Natural killer cell (primary cell): ENCODE measurements around the gene MTFR1L. TPM values are rescaled to one million over a fixed set of nuclear protein-coding genes. Genes with fewer than 3 reads are reported as not detected.

ENCODE experiments used
- ATAC-seq, 3 donors: fragments of 150-1000 bp in 2 of 3; fragments of 200-7000 bp in 1 of 3; cut with Tn5 transposase; 1 replicate in 1 of 3; 2 replicates in 2 of 3; pipeline ENCODE4 v1.10.0; 2021; ENCODE audit warnings: mild to moderate bottlenecking in 2 of 3, moderate library complexity in 2 of 3
- DNase-seq, 2 donors: peaks; one replicate each; pipeline versions ENCODE4 v3.0.0 to v3.0.0-alpha.2; 2013 to 2021; ENCODE audit warnings: mixed read lengths in 1 of 2
- H3K27ac ChIP-seq: one replicate; pipeline ENCODE4 v1.5.1; 2013; ENCODE audit warnings: mild to moderate bottlenecking, low read length
- H3K27me3 ChIP-seq: one replicate; pipeline ENCODE4 v1.6.1; 2013; ENCODE audit warnings: low read length; ENCODE audit not compliant: control insufficient read depth, insufficient read depth
- H3K36me3 ChIP-seq: one replicate; pipeline ENCODE4 v1.6.1; 2013; ENCODE audit warnings: low read length; ENCODE audit not compliant: control insufficient read depth, insufficient read depth
- H3K4me1 ChIP-seq: one replicate; pipeline ENCODE4 v1.6.1; 2013; ENCODE audit warnings: low read length; ENCODE audit not compliant: control insufficient read depth, insufficient read depth
- H3K4me3 ChIP-seq: one replicate; pipeline ENCODE4 v1.5.1; 2013; ENCODE audit warnings: low read length
- H3K9me3 ChIP-seq: one replicate; pipeline ENCODE4 v1.6.1; 2013; ENCODE audit warnings: low read length; ENCODE audit not compliant: control insufficient read depth, insufficient read depth
- H3K27ac Mint-ChIP-seq, 2 donors: one replicate each; pipeline ENCODE4 v1.8.0; 2022; ENCODE audit warnings: mild to moderate bottlenecking in 2 of 2, mixed read lengths in 2 of 2, moderate library complexity in 1 of 2
- H3K27me3 Mint-ChIP-seq, 2 donors: one replicate each; pipeline ENCODE4 v1.8.0; 2022; ENCODE audit warnings: low read depth in 2 of 2, mixed read lengths in 2 of 2
- H3K36me3 Mint-ChIP-seq: one replicate; pipeline ENCODE4 v1.8.0; 2022; ENCODE audit warnings: mixed read lengths
- H3K4me1 Mint-ChIP-seq, 2 donors: one replicate each; pipeline ENCODE4 v1.8.0; 2022; ENCODE audit warnings: mixed read lengths in 2 of 2
- H3K4me3 Mint-ChIP-seq: one replicate; pipeline ENCODE4 v1.8.0; 2022; ENCODE audit warnings: mild to moderate bottlenecking, moderate library complexity, mixed read lengths
- H3K9me3 Mint-ChIP-seq, 2 donors: one replicate each; pipeline ENCODE4 v1.8.0; 2022; ENCODE audit warnings: mixed read lengths in 2 of 2
- CTCF ChIP-seq: fragments of 200-600 bp; IDR thresholded peaks from one replicate; pipeline ENCODE4 v1.8.0; 2022; ENCODE audit warnings: antibody characterized with exemption
- WGBS: methylation state at CpG from one replicate; pipeline ENCODE4 v1.1.7; 2013; ENCODE audit warnings: missing lambda C conversion rate; ENCODE audit not compliant: insufficient coverage; 5-methylcytosine and 5-hydroxymethylcytosine counted together
- intact Hi-C: fragments of 100-400 bp; cut with micrococcal nuclease; formaldehyde crosslinking; loops from one replicate; pipeline ENCODE4 v1.14.2; 2022
- total RNA-seq, 4 donors: library from RNA; stranded (reverse); fragments of 120-200 nt in 1 of 4; gene quantifications; one replicate each; pipeline versions ENCODE4 v1.2.3 to v1.2.4, GENCODE V29; 2013 to 2022

MTFR1L gene
- total RNA-seq, 3 donors from 2014 or later (not counting 1 experiment from before 2014, with no cell fraction given) = 33.4 to 39.0 (median 39.0) TPM

- Histone ChIP-seq H3K27me3 (no peaks in the 10 kb centered on the region), H3K27ac (no peak overlapping the region), H3K36me3 (no peaks in the 10 kb centered on the region), H3K9me3 (no peaks in the 10 kb centered on the region), H3K4me1 (no peaks in the 10 kb centered on the region), H3K4me3 (no peak overlapping the region)
- intact Hi-C loops = no loop called here
- Mint-ChIP-seq H3K9me3 (no peaks in the 10 kb centered on the region), H3K4me1 (no peaks in the 10 kb centered on the region), H3K27ac (no peak overlapping the region), H3K27me3 (no peaks in the 10 kb centered on the region), H3K36me3 (no peaks in the 10 kb centered on the region), H3K4me3 (no peak overlapping the region)
- DNase-seq (no peak), ATAC-seq (no peak)
- no peak for TF ChIP-seq CTCF
- 88% methylated on average over 9 of the region's 11 CpGs for WGBS
Observed at GRCh38 chr1:25786887-25787759, 32.6 kb upstream of the MTFR1L start.

- intact Hi-C loops = no loop called here
- H3K27ac Mint-ChIP-seq = no peak overlapping the region
- no peak for ATAC-seq
Observed at GRCh38 chr1:25787760-25788166, 32.0 kb upstream of the MTFR1L start.

GRCh38 chr1:25790472-25790871 lies 29.3 kb upstream of the MTFR1L start:
- intact Hi-C loops = loop anchor here (10.0 kb wide), 1 partner anchor 176 kb away; the partner anchor contains the start of gene MAN1C1
- no peak for DNase-seq
- TF ChIP-seq CTCF = no peak
- Histone ChIP-seq H3K27me3 (no peaks in the 10 kb centered on the region), H3K36me3 (no peaks in the 10 kb centered on the region), H3K4me3 (no peak overlapping the region), H3K4me1 (no peaks in the 10 kb centered on the region), H3K9me3 (no peaks in the 10 kb centered on the region), H3K27ac (no peak overlapping the region)
- Mint-ChIP-seq H3K27ac (no peak overlapping the region), H3K4me3 (no peak overlapping the region), H3K9me3 (no peaks in the 10 kb centered on the region), H3K36me3 (no peaks in the 10 kb centered on the region), H3K4me1 (no peaks in the 10 kb centered on the region), H3K27me3 (no peaks in the 10 kb centered on the region)
- no peak for ATAC-seq
- 86% methylated on average over 6 of the region's 6 CpGs for WGBS

More at GRCh38 chr1:25787760-25788166, 32.0 kb upstream of the MTFR1L start:
- TF ChIP-seq CTCF = no peak
- H3K4me3 ChIP-seq = no peak overlapping the region
- no peaks in the 10 kb centered on the region for H3K4me1 Mint-ChIP-seq
- H3K9me3 Mint-ChIP-seq = no peaks in the 10 kb centered on the region
- no peaks in the 10 kb centered on the region for H3K27me3 ChIP-seq
- no peaks in the 10 kb centered on the region for H3K27me3 Mint-ChIP-seq
- H3K36me3 Mint-ChIP-seq = no peaks in the 10 kb centered on the region
- no peak for DNase-seq
- 91% methylated on average over 5 of the region's 5 CpGs for WGBS
- H3K9me3 ChIP-seq = no peaks in the 10 kb centered on the region
- H3K27ac ChIP-seq = no peak overlapping the region
- no peak overlapping the region for H3K4me3 Mint-ChIP-seq
- H3K4me1 ChIP-seq = no peaks in the 10 kb centered on the region
- H3K36me3 ChIP-seq = no peaks in the 10 kb centered on the region
